MCF 10A (cell line): ENCODE measurements around the gene THOC6. TPM values are rescaled to one million over a fixed set of nuclear protein-coding genes. Genes with fewer than 3 reads are reported as not detected.
"Not testable (repeated sequence)": the region's sequence is repeated elsewhere in the genome, so short reads cannot be mapped to it uniquely, and the experiment has no call there.

Source experiments
- BruUV-seq: library from RNA; stranded (reverse); fragments of 400-500 nt; replicated peaks from 2 replicates; lab custom pipeline; 2021; lab: Mats Ljungman, UMichigan
- CTCF ChIA-PET: fragments of 300-600 bp; sonication (Branson Sonifier 250); formaldehyde crosslinking; extraction: SDS; loops from one replicate; lab custom pipeline; 2021; ENCODE audit warnings: antibody characterized with exemption, inconsistent platforms; lab: Yijun Ruan, JAX
- POLR2A ChIA-PET: fragments of 300-600, 350-650 bp; sonication (Branson Sonifier 250); formaldehyde crosslinking; extraction: SDS; loops from one replicate; lab custom pipeline; 2020; ENCODE audit warnings: antibody characterized with exemption, inconsistent platforms; lab: Yijun Ruan, JAX
- DNase-seq: peaks from one replicate; pipeline ENCODE4 v3.0.0-alpha.2; 2018; ENCODE audit not compliant: unreplicated experiment
- H3K27ac Mint-ChIP-seq: one replicate; pipeline ENCODE4 v1.8.0; 2022; ENCODE audit warnings: mild to moderate bottlenecking, low read depth, mixed read lengths; ENCODE audit not compliant: unreplicated experiment
- H3K27me3 Mint-ChIP-seq: one replicate; pipeline ENCODE4 v1.8.0; 2022; ENCODE audit warnings: mixed read lengths; ENCODE audit not compliant: insufficient read depth, unreplicated experiment
- H3K36me3 Mint-ChIP-seq: one replicate; pipeline ENCODE4 v1.8.0; 2022; ENCODE audit warnings: mild to moderate bottlenecking, moderate library complexity, mixed read lengths; ENCODE audit not compliant: insufficient read depth, unreplicated experiment
- H3K4me1 Mint-ChIP-seq: one replicate; pipeline ENCODE4 v1.8.0; 2022; ENCODE audit warnings: mixed read lengths; ENCODE audit not compliant: insufficient read depth, unreplicated experiment
- H3K4me3 Mint-ChIP-seq: one replicate; pipeline ENCODE4 v1.8.0; 2022; ENCODE audit warnings: mild to moderate bottlenecking, moderate library complexity, mixed read lengths; ENCODE audit not compliant: unreplicated experiment
- H3K9me3 Mint-ChIP-seq: one replicate; pipeline ENCODE4 v1.8.0; 2022; ENCODE audit warnings: mixed read lengths; ENCODE audit not compliant: unreplicated experiment
- CTCF ChIP-seq: fragments of 200-600 bp; IDR thresholded peaks from one replicate; pipeline ENCODE4 v1.8.0; 2022; ENCODE audit warnings: antibody characterized with exemption, mild to moderate bottlenecking; ENCODE audit not compliant: unreplicated experiment
- intact Hi-C: fragments of 100-400 bp; cut with micrococcal nuclease; formaldehyde crosslinking; loops from 2 replicates; pipeline ENCODE4 v1.14.1; 2022
- total RNA-seq: library from RNA; stranded (reverse); gene quantifications from 2 replicates; pipeline ENCODE4 v1.2.3, GENCODE V29; 2022

THOC6 gene
- total RNA-seq, 1 experiment from 2014 or later: 53.1 TPM

GRCh38 chr16:3066440-3066748 is 42.6 kb downstream of the THOC6 start:
- no peak overlapping the region for H3K4me3 Mint-ChIP-seq
- no peaks in the 10 kb centered on the region for H3K36me3 Mint-ChIP-seq
- no peak for DNase-seq
- intact Hi-C loops: no loop called here
- peaks cover 11% of the 10 kb centered on the region for H3K4me1 Mint-ChIP-seq
- H3K27me3 Mint-ChIP-seq: no peaks in the 10 kb centered on the region
- ChIA-PET CTCF (interaction anchor here (0.9 to 1.0 kb wide), 2 partner anchors 35 to 63 kb away, joined by 3 to 5 read pairs; no protein-coding TSS in a partner anchor), POLR2A (no interaction called here)
- no peaks in the 10 kb centered on the region for H3K9me3 Mint-ChIP-seq
- TF ChIP-seq CTCF: no peak
- H3K27ac Mint-ChIP-seq: no peak overlapping the region
- BruUV-seq: no TSS peak

- no peak for TF ChIP-seq CTCF
- Mint-ChIP-seq H3K36me3 (no peaks in the 10 kb centered on the region), H3K4me1 (peaks cover 11% of the 10 kb centered on the region), H3K4me3 (no peak overlapping the region), H3K27me3 (peaks cover 7% of the 10 kb centered on the region), H3K9me3 (no peaks in the 10 kb centered on the region), H3K27ac (no peak overlapping the region)
- CTCF ChIA-PET: interaction anchor here (1.3 kb wide), 1 partner anchor 10 kb away, joined by 4 read pairs; no protein-coding TSS in a partner anchor
- no peak for DNase-seq
- POLR2A ChIA-PET: no interaction called here
- intact Hi-C loops: no loop called here
- no TSS peak for BruUV-seq
These were observed 44.7 kb downstream of the THOC6 start for GRCh38 chr16:3068487-3068886.

- H3K27ac Mint-ChIP-seq, BruUV-seq, DNase-seq, H3K4me3 Mint-ChIP-seq, H3K9me3 Mint-ChIP-seq, POLR2A ChIA-PET, intact Hi-C loops, H3K36me3 Mint-ChIP-seq: not testable (repeated sequence)
- peaks cover 14% of the 10 kb centered on the region for H3K27me3 Mint-ChIP-seq
- CTCF ChIA-PET: interaction anchor here (1.3 kb wide), 1 partner anchor 11 kb away, joined by 4 read pairs; no protein-coding TSS in a partner anchor
- H3K4me1 Mint-ChIP-seq: peaks cover 11% of the 10 kb centered on the region
These were observed 45.3 kb downstream of the THOC6 start for GRCh38 chr16:3069146-3069545.

- Mint-ChIP-seq H3K4me1 (peaks cover 5% of the 10 kb centered on the region), H3K27ac (no peak overlapping the region), H3K27me3 (peaks cover 20% of the 10 kb centered on the region), H3K4me3 (no peak overlapping the region), H3K9me3 (no peaks in the 10 kb centered on the region), H3K36me3 (no peaks in the 10 kb centered on the region)
- intact Hi-C loops: no loop called here
- no peak for TF ChIP-seq CTCF
- ChIA-PET CTCF (no interaction called here), POLR2A (no interaction called here)
- no peak for DNase-seq
- no TSS peak for BruUV-seq
These were observed 46.8 kb downstream of the THOC6 start for GRCh38 chr16:3070608-3071111.
